Measurements from ENCODE around the gene SCYL1. TPM values are rescaled to one million over a fixed set of nuclear protein-coding genes. Genes with fewer than 3 reads are reported as not detected.
A peak's percentile ranks its signal among the peaks of the same experiment; 100 is the strongest.

SCYL1 gene
- total RNA-seq, 2 experiments from 2014 or later = 56.8 to 62.9 TPM

DNA sequence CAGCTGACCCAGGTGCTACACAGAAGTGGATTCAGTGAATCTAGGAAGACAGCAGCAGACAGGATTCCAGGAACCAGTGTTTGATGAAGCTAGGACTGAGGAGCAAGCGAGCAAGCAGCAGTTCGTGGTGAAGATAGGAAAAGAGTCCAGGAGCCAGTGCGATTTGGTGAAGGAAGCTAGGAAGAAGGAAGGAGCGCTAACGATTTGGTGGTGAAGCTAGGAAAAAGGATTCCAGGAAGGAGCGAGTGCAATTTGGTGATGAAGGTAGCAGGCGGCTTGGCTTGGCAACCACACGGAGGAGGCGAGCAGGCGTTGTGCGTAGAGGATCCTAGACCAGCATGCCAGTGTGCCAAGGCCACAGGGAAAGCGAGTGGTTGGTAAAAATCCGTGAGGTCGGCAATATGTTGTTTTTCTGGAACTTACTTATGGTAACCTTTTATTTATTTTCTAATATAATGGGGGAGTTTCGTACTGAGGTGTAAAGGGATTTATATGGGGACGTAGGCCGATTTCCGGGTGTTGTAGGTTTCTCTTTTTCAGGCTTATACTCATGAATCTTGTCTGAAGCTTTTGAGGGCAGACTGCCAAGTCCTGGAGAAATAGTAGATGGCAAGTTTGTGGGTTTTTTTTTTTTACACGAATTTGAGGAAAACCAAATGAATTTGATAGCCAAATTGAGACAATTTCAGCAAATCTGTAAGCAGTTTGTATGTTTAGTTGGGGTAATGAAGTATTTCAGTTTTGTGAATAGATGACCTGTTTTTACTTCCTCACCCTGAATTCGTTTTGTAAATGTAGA, 24.3 kb upstream of the SCYL1 start:
- Histone ChIP-seq H3K4me3 (ENCODE audit: low read depth, low read length, poor library complexity, severe bottlenecking) (peak overlapping the region; percentile 79), H3K27ac (ENCODE audit: low read depth, low read length, poor library complexity, severe bottlenecking) (peak overlapping the region; percentile 98), H3K9me2 (ENCODE audit: insufficient read depth, low read length) (no peaks in the 10 kb centered on the region), H3K9me3 (ENCODE audit: low read length) (no peaks in the 10 kb centered on the region), H2AFZ (ENCODE audit: low read length) (no peak overlapping the region), H3K4me1 (ENCODE audit: insufficient read depth, low read length, poor library complexity, severe bottlenecking) (peaks cover 43% of the 10 kb centered on the region), H3K79me2 (ENCODE audit: insufficient read depth, low read depth, low read length) (peaks cover 95% of the 10 kb centered on the region), H3K36me3 (ENCODE audit: insufficient read depth, low read length) (peaks cover 67% of the 10 kb centered on the region), H3K4me2 (ENCODE audit: low read length) (peak overlapping the region; percentile 98), H4K20me1 (ENCODE audit: insufficient read depth, low read length) (peaks cover 63% of the 10 kb centered on the region)
- BruUV-seq (replicated peaks) = no TSS peak
- TF ChIP-seq, protein P1, sequence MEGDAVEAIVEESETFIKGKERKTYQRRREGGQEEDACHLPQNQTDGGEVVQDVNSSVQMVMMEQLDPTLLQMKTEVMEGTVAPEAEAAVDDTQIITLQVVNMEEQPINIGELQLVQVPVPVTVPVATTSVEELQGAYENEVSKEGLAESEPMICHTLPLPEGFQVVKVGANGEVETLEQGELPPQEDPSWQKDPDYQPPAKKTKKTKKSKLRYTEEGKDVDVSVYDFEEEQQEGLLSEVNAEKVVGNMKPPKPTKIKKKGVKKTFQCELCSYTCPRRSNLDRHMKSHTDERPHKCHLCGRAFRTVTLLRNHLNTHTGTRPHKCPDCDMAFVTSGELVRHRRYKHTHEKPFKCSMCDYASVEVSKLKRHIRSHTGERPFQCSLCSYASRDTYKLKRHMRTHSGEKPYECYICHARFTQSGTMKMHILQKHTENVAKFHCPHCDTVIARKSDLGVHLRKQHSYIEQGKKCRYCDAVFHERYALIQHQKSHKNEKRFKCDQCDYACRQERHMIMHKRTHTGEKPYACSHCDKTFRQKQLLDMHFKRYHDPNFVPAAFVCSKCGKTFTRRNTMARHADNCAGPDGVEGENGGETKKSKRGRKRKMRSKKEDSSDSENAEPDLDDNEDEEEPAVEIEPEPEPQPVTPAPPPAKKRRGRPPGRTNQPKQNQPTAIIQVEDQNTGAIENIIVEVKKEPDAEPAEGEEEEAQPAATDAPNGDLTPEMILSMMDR (conservative IDR thresholded peaks at IDR 0.05; ENCODE audit: low read length) = no peak
- no peak for TF ChIP-seq EZH2phosphoT487 (IDR thresholded peaks at IDR 0.05; ENCODE audit: borderline replicate concordance, low read depth, low read length)
- intact Hi-C loops (cut with micrococcal nuclease; ENCODE audit: unreplicated experiment) = no loop called here
- ChIA-PET CTCF (ENCODE audit: unreplicated experiment) (no interaction called here), POLR2A (interaction anchor here (0.8 to 7.8 kb wide), 14 partner anchors 7 to 114 kb away, joined by 3 to 237 read pairs (median 11); partner anchors contain the start of genes FRMD8 and NEAT1)
- peak; percentile 58 for DNase-seq (ENCODE audit: low spot score)

DNA sequence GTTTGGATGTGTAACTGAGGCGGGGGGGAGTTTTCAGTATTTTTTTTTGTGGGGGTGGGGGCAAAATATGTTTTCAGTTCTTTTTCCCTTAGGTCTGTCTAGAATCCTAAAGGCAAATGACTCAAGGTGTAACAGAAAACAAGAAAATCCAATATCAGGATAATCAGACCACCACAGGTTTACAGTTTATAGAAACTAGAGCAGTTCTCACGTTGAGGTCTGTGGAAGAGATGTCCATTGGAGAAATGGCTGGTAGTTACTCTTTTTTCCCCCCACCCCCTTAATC, 23.8 kb upstream of the SCYL1 start:
- peak overlapping the region; percentile 98 for H3K4me2 ChIP-seq (ENCODE audit: low read length)
- peak overlapping the region; percentile 79 for H3K4me3 ChIP-seq (ENCODE audit: low read depth, low read length, poor library complexity, severe bottlenecking)
- H3K27ac ChIP-seq (ENCODE audit: low read depth, low read length, poor library complexity, severe bottlenecking) = peak overlapping the region; percentile 98
- H3K79me2 ChIP-seq (ENCODE audit: insufficient read depth, low read depth, low read length) = peaks cover 95% of the 10 kb centered on the region
- peaks cover 43% of the 10 kb centered on the region for H3K4me1 ChIP-seq (ENCODE audit: insufficient read depth, low read length, poor library complexity, severe bottlenecking)
- TF ChIP-seq, protein P1 (conservative IDR thresholded peaks at IDR 0.05; ENCODE audit: low read length) = no peak
- no peak for TF ChIP-seq EZH2phosphoT487 (IDR thresholded peaks at IDR 0.05; ENCODE audit: borderline replicate concordance, low read depth, low read length)
- peak; percentile 48 for DNase-seq (ENCODE audit: low spot score)
- peaks cover 69% of the 10 kb centered on the region for H4K20me1 ChIP-seq (ENCODE audit: insufficient read depth, low read length)
- ChIA-PET CTCF (ENCODE audit: unreplicated experiment) (no interaction called here), POLR2A (interaction anchor here (2.4 to 7.8 kb wide), 5 partner anchors 7 to 114 kb away, joined by 6 to 237 read pairs (median 121); partner anchors contain the start of genes FRMD8 and NEAT1)
- no peaks in the 10 kb centered on the region for H3K9me3 ChIP-seq (ENCODE audit: low read length)
- H2AFZ ChIP-seq (ENCODE audit: low read length) = no peak overlapping the region
- no TSS peak for BruUV-seq (replicated peaks)
- no peaks in the 10 kb centered on the region for H3K9me2 ChIP-seq (ENCODE audit: insufficient read depth, low read length)
- H3K36me3 ChIP-seq (ENCODE audit: insufficient read depth, low read length) = peaks cover 72% of the 10 kb centered on the region
- intact Hi-C loops (cut with micrococcal nuclease; ENCODE audit: unreplicated experiment) = no loop called here
